Tibial nerve (tissue), 4 donors: ENCODE measurements around the gene CHPF. TPM values are rescaled to one million over a fixed set of nuclear protein-coding genes. Genes with fewer than 3 reads are reported as not detected.

Experiments
- DNase-seq, 2 donors: peaks; one replicate each; pipeline ENCODE4 v3.0.0-alpha.2; 2019; ENCODE audit warnings: low spot score in 2 of 2
- H3K27ac ChIP-seq, 4 donors: fragments of 200-600 bp; sonication (generic) in 3 of 4; one replicate each; pipeline ENCODE4 v1.5.1; 2017 to 2019; ENCODE audit warnings: mild to moderate bottlenecking in 1 of 4
- H3K27me3 ChIP-seq, 2 donors: fragments of 200-600 bp; sonication (generic) in 1 of 2; one replicate each; pipeline versions ENCODE4 v1.5.1 to v1.6.0; 2017 to 2019
- H3K36me3 ChIP-seq, 3 donors: fragments of 200-600 bp; sonication (generic); one replicate each; pipeline ENCODE4 v1.5.1; 2018 to 2019
- H3K4me1 ChIP-seq, 4 donors: fragments of 200-600 bp; sonication (generic) in 3 of 4; one replicate each; pipeline ENCODE4 v1.5.1; 2017 to 2019
- H3K4me3 ChIP-seq, 4 donors: fragments of 200-600 bp; sonication (generic) in 3 of 4; one replicate each; pipeline ENCODE4 v1.5.1; 2017 to 2019; ENCODE audit warnings: mild to moderate bottlenecking in 1 of 4, moderate library complexity in 1 of 4
- H3K9me3 ChIP-seq, 4 donors: fragments of 200-600 bp; sonication (generic) in 3 of 4; one replicate each; pipeline ENCODE4 v1.5.1; 2017 to 2019
- EP300 ChIP-seq, 2 donors: sonication (generic); formaldehyde crosslinking; IDR thresholded peaks; one replicate each; pipeline ENCODE4 v1.6.1; 2017; ENCODE audit warnings: antibody characterized with exemption in 2 of 2, mild to moderate bottlenecking in 1 of 2
- POLR2A ChIP-seq, 2 donors: fragments of 450-650 bp; IDR thresholded peaks; one replicate each; pipeline ENCODE4 v1.6.1; 2017; ENCODE audit warnings: antibody characterized with exemption in 2 of 2, mild to moderate bottlenecking in 2 of 2, moderate library complexity in 2 of 2
- WGBS, 2 donors: methylation state at CpG; one replicate each; pipeline ENCODE4 v1.1.5; 2018; 5-methylcytosine and 5-hydroxymethylcytosine counted together
- total RNA-seq, 4 donors: library from RNA; depleted of rRNA; stranded (reverse); fragments of >200 nt; gene quantifications; one replicate each; pipeline ENCODE4 v1.1.0, GENCODE V29; 2016
- TF ChIP-seq, protein P1 (sequence below), 5 experiments: fragments of 200-600 bp in 3 of 5; fragments of 450-650 bp in 2 of 5; sonication (generic) in 3 of 5; IDR thresholded peaks; one replicate each; pipeline ENCODE4 v1.5.1; 2016 to 2019; ENCODE audit warnings: antibody characterized with exemption in 5 of 5, mild to moderate bottlenecking in 3 of 5, moderate library complexity in 2 of 5

Gene CHPF
- total RNA-seq, 4 donors from 2014 or later: 51.3 to 91.2 (median 62.9) TPM

DNA sequence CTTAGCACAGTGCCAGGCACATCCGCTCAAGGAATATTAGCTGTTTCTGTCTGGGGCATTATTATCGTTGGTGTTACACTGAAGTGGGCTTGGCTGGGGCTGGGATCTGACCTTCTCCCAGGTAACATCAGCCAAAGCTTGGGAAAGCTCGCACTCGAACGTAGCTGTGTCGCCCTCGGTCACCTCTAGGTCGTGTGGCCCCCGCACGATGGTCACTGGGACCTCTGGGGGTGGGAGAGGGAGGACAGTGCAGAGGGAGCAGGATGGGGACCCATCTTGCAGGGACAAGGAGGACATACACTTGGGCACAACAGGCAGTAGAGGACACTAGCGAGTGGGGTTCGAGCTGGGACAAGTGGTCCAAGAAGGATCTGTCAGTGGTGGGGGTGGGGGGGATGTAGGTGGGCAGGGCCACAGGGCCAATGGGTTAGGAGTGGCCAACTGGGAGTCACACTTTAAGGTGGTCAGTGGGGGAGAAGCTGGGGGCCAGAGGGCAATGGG lies 9.9 kb upstream of the CHPF start:
- peaks cover 0 to 25% (median 14%) of the 10 kb centered on the region in 4 donors for H3K4me1 ChIP-seq
- H3K4me3 ChIP-seq: no peak overlapping the region
- H3K9me3 ChIP-seq: no peaks in the 10 kb centered on the region
- peaks cover 0 to 61% (median 0%) of the 10 kb centered on the region in 3 donors for H3K36me3 ChIP-seq
- 76 to 79% methylated on average over 12 of the region's 12 CpGs for WGBS, 2 donors
- H3K27ac ChIP-seq: no peak overlapping the region
- TF ChIP-seq EP300 (IDR thresholded peaks at IDR 0.05) (no peak), POLR2A (IDR thresholded peaks at IDR 0.05) (no peak)
- TF ChIP-seq, protein P1, sequence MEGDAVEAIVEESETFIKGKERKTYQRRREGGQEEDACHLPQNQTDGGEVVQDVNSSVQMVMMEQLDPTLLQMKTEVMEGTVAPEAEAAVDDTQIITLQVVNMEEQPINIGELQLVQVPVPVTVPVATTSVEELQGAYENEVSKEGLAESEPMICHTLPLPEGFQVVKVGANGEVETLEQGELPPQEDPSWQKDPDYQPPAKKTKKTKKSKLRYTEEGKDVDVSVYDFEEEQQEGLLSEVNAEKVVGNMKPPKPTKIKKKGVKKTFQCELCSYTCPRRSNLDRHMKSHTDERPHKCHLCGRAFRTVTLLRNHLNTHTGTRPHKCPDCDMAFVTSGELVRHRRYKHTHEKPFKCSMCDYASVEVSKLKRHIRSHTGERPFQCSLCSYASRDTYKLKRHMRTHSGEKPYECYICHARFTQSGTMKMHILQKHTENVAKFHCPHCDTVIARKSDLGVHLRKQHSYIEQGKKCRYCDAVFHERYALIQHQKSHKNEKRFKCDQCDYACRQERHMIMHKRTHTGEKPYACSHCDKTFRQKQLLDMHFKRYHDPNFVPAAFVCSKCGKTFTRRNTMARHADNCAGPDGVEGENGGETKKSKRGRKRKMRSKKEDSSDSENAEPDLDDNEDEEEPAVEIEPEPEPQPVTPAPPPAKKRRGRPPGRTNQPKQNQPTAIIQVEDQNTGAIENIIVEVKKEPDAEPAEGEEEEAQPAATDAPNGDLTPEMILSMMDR (IDR thresholded peaks at IDR 0.05): no peak
- DNase-seq: no peak
- peaks cover 0 to 7% of the 10 kb centered on the region in 2 donors for H3K27me3 ChIP-seq

- Histone ChIP-seq H3K27me3 (peaks cover 0 to 7% of the 10 kb centered on the region in 2 donors), H3K4me1 (peaks cover 0 to 25% (median 14%) of the 10 kb centered on the region in 4 donors), H3K36me3 (peaks cover 0 to 57% (median 0%) of the 10 kb centered on the region in 3 donors), H3K4me3 (peak overlapping the region; percentile 44 to 68 (median 56)), H3K9me3 (no peaks in the 10 kb centered on the region), H3K27ac (peak overlapping the region in 1 of 4 donors; percentile 87)
- TF ChIP-seq EP300 (IDR thresholded peaks at IDR 0.05) (no peak), POLR2A (IDR thresholded peaks at IDR 0.05) (no peak)
- TF ChIP-seq, protein P1 (IDR thresholded peaks at IDR 0.05): no peak
- 32 to 37% methylated on average over 7 of the region's 7 CpGs for WGBS, 2 donors
- no peak for DNase-seq
Measured at GRCh38 chr2:219553168-219553417, 9.5 kb upstream of the CHPF start.

DNA sequence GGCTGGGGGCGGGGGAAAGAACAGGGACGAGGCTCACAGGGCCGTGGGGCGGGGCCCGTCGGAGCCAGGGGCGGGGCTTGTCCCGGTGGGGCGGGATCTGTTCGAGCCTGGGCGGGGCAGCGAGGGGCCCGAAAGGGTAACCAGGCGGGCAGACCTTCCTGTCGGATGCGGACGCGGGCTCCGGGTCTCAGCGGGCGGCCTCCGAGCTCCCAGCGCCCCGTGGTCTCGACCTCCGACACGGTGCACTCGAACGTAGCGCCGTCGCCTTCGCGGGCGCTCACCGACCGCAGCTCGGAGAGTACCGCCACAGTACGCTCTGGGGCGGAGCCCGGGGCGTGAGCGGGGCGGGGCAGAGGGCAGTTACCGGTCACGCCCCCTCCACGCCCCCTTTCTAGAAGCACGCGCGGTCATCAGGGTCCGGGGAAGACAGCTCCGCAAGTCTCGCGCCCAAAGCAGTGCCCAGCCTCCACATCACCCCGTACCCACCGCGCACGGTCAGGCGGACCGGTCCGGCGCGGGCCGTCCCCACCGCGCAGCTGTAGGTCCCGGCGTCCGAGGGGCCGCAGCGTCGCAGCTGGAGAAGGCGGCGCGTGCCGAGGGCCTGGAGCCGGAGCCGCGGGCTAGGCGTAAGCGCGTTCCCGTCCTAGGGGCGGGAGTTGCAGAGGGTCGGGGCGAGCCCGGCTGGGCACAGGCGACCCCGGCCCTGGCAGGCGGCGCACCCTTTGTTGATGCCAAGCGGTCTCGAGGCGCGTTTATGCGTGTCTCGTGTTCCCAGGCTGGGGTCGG lies 9.0 kb upstream of the CHPF start:
- TF ChIP-seq EP300 (IDR thresholded peaks at IDR 0.05): peak in 1 of 2 donors; percentile 66
- no peak for TF ChIP-seq POLR2A (IDR thresholded peaks at IDR 0.05)
- TF ChIP-seq, protein P1 (IDR thresholded peaks at IDR 0.05): no peak
- Histone ChIP-seq H3K4me3 (peak overlapping the region; percentile 44 to 68 (median 56)), H3K4me1 (peaks cover 0 to 25% (median 14%) of the 10 kb centered on the region in 4 donors), H3K27ac (peak overlapping the region; percentile 44 to 87 (median 62)), H3K36me3 (peaks cover 0 to 52% (median 0%) of the 10 kb centered on the region in 3 donors), H3K9me3 (no peaks in the 10 kb centered on the region), H3K27me3 (peaks cover 0 to 7% of the 10 kb centered on the region in 2 donors)
- DNase-seq: peak; percentile 80 to 87
- 2% methylated on average over 14 to 45 of the region's 99 CpGs for WGBS, 2 donors

DNA sequence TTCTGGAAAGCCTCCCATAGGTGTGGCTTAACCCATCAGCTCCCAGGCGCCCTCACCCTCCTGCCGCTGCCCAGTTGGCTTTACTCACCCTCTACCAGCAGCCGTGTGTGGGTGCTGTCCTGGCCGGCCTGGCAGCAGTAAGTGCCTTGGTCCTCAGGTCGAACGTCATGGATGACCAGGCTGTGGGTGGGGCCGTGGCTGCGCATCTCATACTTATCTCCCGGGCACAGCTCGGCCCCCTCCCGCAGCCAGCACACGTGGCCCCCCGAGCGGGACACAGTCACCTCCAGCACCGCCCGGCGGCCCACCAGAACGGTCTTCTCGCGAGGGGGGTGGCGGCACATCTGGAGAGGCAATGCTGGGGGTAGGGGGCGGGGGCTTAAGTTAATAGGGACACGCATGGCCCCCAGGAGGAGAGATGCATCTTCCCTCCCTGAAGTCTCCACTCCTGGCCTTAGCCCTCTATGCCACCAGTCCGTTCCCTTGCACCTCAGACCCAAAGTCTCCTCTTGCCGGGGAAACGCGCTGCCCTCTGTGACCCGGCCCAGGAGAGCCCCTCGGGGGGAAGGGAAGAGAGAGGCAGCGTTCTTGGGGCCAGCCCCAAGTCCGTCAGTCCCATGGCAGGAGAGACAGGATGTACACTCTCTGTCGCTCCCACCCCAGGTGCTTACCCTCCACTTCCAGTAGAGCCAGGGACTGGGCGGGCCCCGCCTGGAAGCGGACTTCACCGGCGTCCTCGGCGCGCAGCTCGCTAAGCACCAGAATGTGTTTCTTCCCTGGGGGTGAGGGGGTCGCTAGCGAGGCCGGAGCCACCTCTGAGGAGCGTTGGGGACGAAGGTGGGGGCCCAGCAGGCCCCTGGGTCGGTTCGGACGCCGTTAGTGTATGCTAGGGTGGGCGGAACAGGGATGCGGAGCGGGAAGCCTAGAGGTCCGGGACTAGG lies 8.1 kb upstream of the CHPF start:
- no peak for DNase-seq
- peak overlapping the region in 3 of 4 donors; percentile 44 to 87 (median 63) for H3K27ac ChIP-seq
- H3K36me3 ChIP-seq: peaks cover 0 to 47% (median 0%) of the 10 kb centered on the region in 3 donors
- peaks cover 0 to 25% (median 14%) of the 10 kb centered on the region in 4 donors for H3K4me1 ChIP-seq
- no peak for TF ChIP-seq POLR2A (IDR thresholded peaks at IDR 0.05)
- TF ChIP-seq, protein P1 (IDR thresholded peaks at IDR 0.05): no peak
- TF ChIP-seq EP300 (IDR thresholded peaks at IDR 0.05): no peak
- 6 to 8% methylated on average over 23 to 43 of the region's 54 CpGs for WGBS, 2 donors
- H3K27me3 ChIP-seq: peaks cover 0 to 7% of the 10 kb centered on the region in 2 donors
- no peaks in the 10 kb centered on the region for H3K9me3 ChIP-seq
- peak overlapping the region; percentile 44 to 68 (median 56) for H3K4me3 ChIP-seq
